GM12875 (cell line): ENCODE data around the gene HOXB5.

ENCODE experiments used
- H3K4me3 ChIP-seq: one replicate; pipeline ENCODE4 v1.5.1; 2011; ENCODE audit warnings: low read depth, low read length, control low read depth
- CTCF ChIP-seq: IDR thresholded peaks from 2 replicates; pipeline ENCODE4 v1.5.1; 2011; ENCODE audit warnings: low read depth, mild to moderate bottlenecking, control low read depth, inconsistent platforms, low read length, moderate library complexity, borderline replicate concordance; ENCODE audit not compliant: insufficient read depth

HOXB5 gene

GRCh38 chr17:48558831-48559121, 34.8 kb downstream of the HOXB5 start:
- TF ChIP-seq CTCF = no peak
- no peak overlapping the region for H3K4me3 ChIP-seq

GRCh38 chr17:48558057-48558830, 35.3 kb downstream of the HOXB5 start:
- TF ChIP-seq CTCF = no peak

GRCh38 chr17:48556576-48557401, 36.8 kb downstream of the HOXB5 start:
- H3K4me3 ChIP-seq = no peak overlapping the region
- no peak for TF ChIP-seq CTCF

More at GRCh38 chr17:48558057-48558830, 35.3 kb downstream of the HOXB5 start:
- H3K4me3 ChIP-seq = no peak overlapping the region

- H3K4me3 ChIP-seq = no peak overlapping the region
- TF ChIP-seq CTCF = no peak
These were observed 37.4 kb downstream of the HOXB5 start for GRCh38 chr17:48556229-48556575.

GRCh38 chr17:48555258-48556228, 38.0 kb downstream of the HOXB5 start:
- H3K4me3 ChIP-seq = no peak overlapping the region
- no peak for TF ChIP-seq CTCF

GRCh38 chr17:48554412-48555257, 38.9 kb downstream of the HOXB5 start:
- no peak for TF ChIP-seq CTCF
- H3K4me3 ChIP-seq = no peak overlapping the region
